Endothelial cell of umbilical vein (primary cell): ENCODE data around the gene GSN. TPM values are rescaled to one million over a fixed set of nuclear protein-coding genes. Genes with fewer than 3 reads are reported as not detected.

Experiments
- BruUV-seq: library from RNA; stranded (reverse); fragments of 400-500 nt; replicated peaks from 2 replicates; lab custom pipeline; 2021; lab: Mats Ljungman, UMichigan
- CTCF ChIA-PET: fragments of 300-600, 350-600 bp; sonication (Branson Sonifier 250); formaldehyde crosslinking; loops from one replicate; lab custom pipeline; 2021; ENCODE audit warnings: antibody characterized with exemption, inconsistent platforms; lab: Charles Lee
- POLR2A ChIA-PET: fragments of 300-600, 350-600 bp; sonication (Branson Sonifier 250); formaldehyde crosslinking; loops from one replicate; lab custom pipeline; 2021; ENCODE audit warnings: antibody characterized with exemption, inconsistent platforms; lab: Charles Lee
- DNase-seq: peaks from one replicate; pipeline ENCODE4 v3.0.0-alpha.2; 2011; ENCODE audit warnings: low read depth, low spot score
- FAIRE-seq: peaks from 2 replicates; lab custom pipeline; 2011; peaks lifted over from hg19 to GRCh38; lab: Jason Lieb, UNC
- H2AFZ ChIP-seq: 2 replicates; pipeline ENCODE4 v1.6.0; 2012; ENCODE audit warnings: low read depth, low read length, control low read depth, inconsistent platforms
- H3K27ac ChIP-seq: 2 replicates; pipeline ENCODE4 v1.5.1; 2011; ENCODE audit warnings: low read depth, mild to moderate bottlenecking, control low read depth, low read length, moderate library complexity; ENCODE audit not compliant: insufficient read depth
- H3K27me3 ChIP-seq, 2 experiments: 2 replicates each; pipeline versions ENCODE4 v1.6.0 to v1.6.1; 2011; ENCODE audit warnings: low read length in 2 of 2, mixed read lengths in 1 of 2; ENCODE audit not compliant: control insufficient read depth in 2 of 2, insufficient read depth in 2 of 2
- H3K36me3 ChIP-seq, 2 experiments: 2 replicates in 1 of 2; 3 replicates in 1 of 2; pipeline ENCODE4 v1.5.1; 2011; ENCODE audit warnings: low read length in 2 of 2, mild to moderate bottlenecking in 1 of 2, moderate library complexity in 1 of 2; ENCODE audit not compliant: control insufficient read depth in 2 of 2, insufficient read depth in 2 of 2; ENCODE audit errors: extremely low read depth in 1 of 2
- H3K4me1 ChIP-seq: 3 replicates; pipeline ENCODE4 v1.5.1; 2011; ENCODE audit warnings: mild to moderate bottlenecking, low read length; ENCODE audit not compliant: control insufficient read depth, insufficient read depth; ENCODE audit errors: extremely low read depth
- H3K4me2 ChIP-seq: 2 replicates; pipeline ENCODE4 v1.6.1; 2011; ENCODE audit warnings: low read length, control low read depth, mixed read lengths; ENCODE audit not compliant: insufficient read depth
- H3K4me3 ChIP-seq, 3 experiments: fragments of 200-600 bp in 1 of 3; sonication (generic), shearing (Covaris generic) in 1 of 3; replicated peaks in 1 of 3; 2 replicates each; pipeline ENCODE4 v1.5.1; 2011 to 2016; ENCODE audit warnings: control low read depth in 3 of 3, low read length in 3 of 3, mild to moderate bottlenecking in 2 of 3, inconsistent platforms in 1 of 3, low read depth in 1 of 3, moderate library complexity in 1 of 3; ENCODE audit not compliant: insufficient read depth in 1 of 3
- H3K79me2 ChIP-seq: 2 replicates; pipeline ENCODE4 v1.6.0; 2012; ENCODE audit warnings: low read length, inconsistent platforms; ENCODE audit not compliant: control insufficient read depth, insufficient read depth
- H3K9ac ChIP-seq: replicated peaks from 2 replicates; pipeline ENCODE3; 2011; ENCODE audit warnings: low read length, control low read depth; ENCODE audit not compliant: insufficient read depth; ENCODE audit errors: extremely low read depth
- H3K9me1 ChIP-seq: replicated peaks from 3 replicates; pipeline ENCODE4 v1.6.0; 2011; ENCODE audit warnings: mild to moderate bottlenecking, low read length; ENCODE audit not compliant: control insufficient read depth, insufficient read depth; ENCODE audit errors: extremely low read depth
- H3K9me3 ChIP-seq: replicated peaks from 2 replicates; pipeline ENCODE4 v1.5.1; 2012; ENCODE audit warnings: low read length, inconsistent platforms; ENCODE audit not compliant: control insufficient read depth, insufficient read depth
- H4K20me1 ChIP-seq: replicated peaks from 2 replicates; pipeline ENCODE3; 2011; ENCODE audit warnings: mild to moderate bottlenecking, low read length; ENCODE audit not compliant: control insufficient read depth, insufficient read depth; ENCODE audit errors: extremely low read depth
- EZH2 ChIP-seq: IDR thresholded peaks from 2 replicates; pipeline ENCODE4 v1.6.1; 2012; ENCODE audit warnings: borderline replicate concordance, low read depth, mild to moderate bottlenecking, moderate library complexity, low read length, inconsistent platforms; ENCODE audit not compliant: severe bottlenecking
- FOS ChIP-seq: IDR thresholded peaks from 2 replicates; pipeline ENCODE4 v1.6.1; 2011; ENCODE audit warnings: mild to moderate bottlenecking, low read length, moderate library complexity, borderline replicate concordance; ENCODE audit not compliant: insufficient read depth
- GATA2 ChIP-seq: IDR thresholded peaks from 2 replicates; pipeline ENCODE4 v1.7.0; 2011; ENCODE audit warnings: low read depth, mild to moderate bottlenecking, moderate library complexity, mixed read lengths, low read length; ENCODE audit not compliant: insufficient read length, insufficient read depth
- JUN ChIP-seq: IDR thresholded peaks from 2 replicates; pipeline ENCODE4 v1.6.1; 2011; ENCODE audit warnings: borderline replicate concordance, low read depth; ENCODE audit not compliant: insufficient read length, insufficient read depth
- MAX ChIP-seq: IDR thresholded peaks from 2 replicates; pipeline ENCODE4 v1.6.1; 2011; ENCODE audit not compliant: insufficient read depth, insufficient read length
- MYC ChIP-seq: IDR thresholded peaks from one replicate; pipeline ENCODE4 v1.6.1; 2011; ENCODE audit warnings: mild to moderate bottlenecking, low read depth, low read length
- POLR2A ChIP-seq: IDR thresholded peaks from 2 replicates; pipeline ENCODE4 v1.6.1; 2012; ENCODE audit warnings: low read depth, mild to moderate bottlenecking, control low read depth, low read length
- POLR2AphosphoS5 ChIP-seq: IDR thresholded peaks from 2 replicates; pipeline ENCODE4 v1.6.1; 2012; ENCODE audit warnings: low read depth, mild to moderate bottlenecking, control low read depth, low read length, moderate library complexity; ENCODE audit not compliant: insufficient read depth
- dilution Hi-C: fragments of 300-500 bp; cut with MboI; formaldehyde crosslinking; loops from one replicate; pipeline ENCODE4 v1.15.0; 2019; ENCODE audit warnings: low sequenced_read_pairs; ENCODE audit not compliant: extremely low pct_ligation_motif_present
- intact Hi-C: fragments of 100-400 bp; cut with micrococcal nuclease; formaldehyde crosslinking; loops from one replicate; pipeline ENCODE4 v1.10.0; 2022
- polyA plus RNA-seq, 4 experiments: library from polyadenylated mRNA; depleted of rRNA in 3 of 4; stranded (reverse) in 3 of 4; unstranded in 1 of 4; fragments of >200 nt; gene quantifications; 2 replicates each; pipeline versions ENCODE4 v1.2.1 to v1.2.3, GENCODE V29; 2011 to 2012; ENCODE audit warnings: missing spikeins in 1 of 4
- total RNA-seq: library from RNA; stranded (reverse); gene quantifications from 2 replicates; pipeline ENCODE4 v1.2.3, GENCODE V29; 2021
- TF ChIP-seq, protein P1 (sequence below), 2 donors: IDR thresholded peaks; 1 replicate in 1 of 2; 2 replicates in 1 of 2; pipeline ENCODE4 v1.5.1; 2011; ENCODE audit warnings: low read length in 2 of 2, mild to moderate bottlenecking in 2 of 2, moderate library complexity in 2 of 2, control low read depth in 1 of 2, inconsistent platforms in 1 of 2, low read depth in 1 of 2; ENCODE audit not compliant: insufficient read depth in 1 of 2; ENCODE audit errors: extremely low read depth in 1 of 2

Gene GSN
- total and polyA plus RNA-seq, 2 donors (not counting 3 experiments of a cell fraction or from before 2014, with no cell fraction given), result 130 to 232 TPM

GRCh38 chr9:121307976-121308375, 40.0 kb downstream of the GSN start:
- FAIRE-seq (no peak), DNase-seq (no peak)
- Histone ChIP-seq H3K27ac (no peak overlapping the region), H3K9me3 (no peaks in the 10 kb centered on the region), H3K79me2 (no peaks in the 10 kb centered on the region), H3K4me1 (no peaks in the 10 kb centered on the region), H3K4me2 (no peak overlapping the region), H3K9me1 (no peaks in the 10 kb centered on the region), H2AFZ (no peak overlapping the region), H4K20me1 (no peaks in the 10 kb centered on the region), H3K4me3 (no peak overlapping the region), H3K27me3 (no peaks in the 10 kb centered on the region), H3K9ac (no peak overlapping the region), H3K36me3 (peaks cover 10 to 37% of the 10 kb centered on the region in 2 experiments)
- intact Hi-C loops (no loop called here), dilution Hi-C loops (no loop called here)
- ChIA-PET POLR2A (no interaction called here), CTCF (interaction anchor here (0.7 to 2.0 kb wide), 3 partner anchors 9 to 29 kb away, joined by 3 to 5 read pairs (median 3); no protein-coding TSS in a partner anchor)
- TF ChIP-seq JUN, result no peak
- TF ChIP-seq EZH2, result no peak
- TF ChIP-seq MYC, result no peak
- TF ChIP-seq FOS, result no peak
- TF ChIP-seq MAX, result no peak
- TF ChIP-seq, protein P1, sequence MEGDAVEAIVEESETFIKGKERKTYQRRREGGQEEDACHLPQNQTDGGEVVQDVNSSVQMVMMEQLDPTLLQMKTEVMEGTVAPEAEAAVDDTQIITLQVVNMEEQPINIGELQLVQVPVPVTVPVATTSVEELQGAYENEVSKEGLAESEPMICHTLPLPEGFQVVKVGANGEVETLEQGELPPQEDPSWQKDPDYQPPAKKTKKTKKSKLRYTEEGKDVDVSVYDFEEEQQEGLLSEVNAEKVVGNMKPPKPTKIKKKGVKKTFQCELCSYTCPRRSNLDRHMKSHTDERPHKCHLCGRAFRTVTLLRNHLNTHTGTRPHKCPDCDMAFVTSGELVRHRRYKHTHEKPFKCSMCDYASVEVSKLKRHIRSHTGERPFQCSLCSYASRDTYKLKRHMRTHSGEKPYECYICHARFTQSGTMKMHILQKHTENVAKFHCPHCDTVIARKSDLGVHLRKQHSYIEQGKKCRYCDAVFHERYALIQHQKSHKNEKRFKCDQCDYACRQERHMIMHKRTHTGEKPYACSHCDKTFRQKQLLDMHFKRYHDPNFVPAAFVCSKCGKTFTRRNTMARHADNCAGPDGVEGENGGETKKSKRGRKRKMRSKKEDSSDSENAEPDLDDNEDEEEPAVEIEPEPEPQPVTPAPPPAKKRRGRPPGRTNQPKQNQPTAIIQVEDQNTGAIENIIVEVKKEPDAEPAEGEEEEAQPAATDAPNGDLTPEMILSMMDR (IDR thresholded peaks at IDR 0.05; ENCODE audit: extremely low read depth in 1 of 2, insufficient read depth in 1 of 2, low read depth in 1 of 2, low read length in 2 of 2), result no peak
- no peak for TF ChIP-seq POLR2AphosphoS5
- TF ChIP-seq POLR2A, result no peak
- TF ChIP-seq GATA2, result no peak
- no TSS peak for BruUV-seq
